Activated CD4-positive, alpha-beta memory T cell treated with anti-CD3 and anti-CD28 coated beads, Interleukin-2, amount 10 ng/mL, durations not matched to agents 7 days and 5 days (primary cell): Measurements from ENCODE around the gene CNGA3. TPM values are rescaled to one million over a fixed set of nuclear protein-coding genes. Genes with fewer than 3 reads are reported as not detected.

Experiments
- CTCF ChIA-PET: fragments of 350-600 bp; sonication (Branson Sonifier 250); formaldehyde crosslinking; loops from one replicate; lab custom pipeline; 2021; ENCODE audit warnings: antibody characterized with exemption, inconsistent platforms; lab: Charles Lee
- POLR2A ChIA-PET: fragments of 350-600 bp; sonication (Branson Sonifier 250); formaldehyde crosslinking; loops from one replicate; lab custom pipeline; 2021; ENCODE audit warnings: antibody characterized with exemption; lab: Charles Lee
- DNase-seq: peaks from one replicate; pipeline ENCODE4 v3.0.0-alpha.2; 2020
- H3K27ac Mint-ChIP-seq: one replicate; pipeline ENCODE4 v1.8.0; 2021; ENCODE audit warnings: mild to moderate bottlenecking, mixed read lengths
- H3K27me3 Mint-ChIP-seq: one replicate; pipeline ENCODE4 v1.8.0; 2021; ENCODE audit warnings: mixed read lengths
- H3K36me3 Mint-ChIP-seq: one replicate; pipeline ENCODE4 v1.8.0; 2021; ENCODE audit warnings: low read depth, mixed read lengths
- H3K4me1 Mint-ChIP-seq: one replicate; pipeline ENCODE4 v1.8.0; 2021; ENCODE audit warnings: mixed read lengths
- H3K4me3 Mint-ChIP-seq: one replicate; pipeline ENCODE4 v1.8.0; 2021; ENCODE audit warnings: mild to moderate bottlenecking, mixed read lengths
- H3K9me3 Mint-ChIP-seq: one replicate; pipeline ENCODE4 v1.8.0; 2021; ENCODE audit warnings: mixed read lengths
- total RNA-seq, 2 experiments: library from RNA; stranded (reverse); gene quantifications; one replicate each; pipeline ENCODE4 v1.2.3, GENCODE V29; 2021

CNGA3 gene
- total RNA-seq, 2 experiments from 2014 or later = not detected

GRCh38 chr2:98341241-98341640 lies 5.0 kb upstream of the CNGA3 start:
- peaks cover 2% of the 10 kb centered on the region for H3K4me1 Mint-ChIP-seq
- H3K36me3 Mint-ChIP-seq = peaks cover 5% of the 10 kb centered on the region
- peaks cover 40% of the 10 kb centered on the region for H3K27me3 Mint-ChIP-seq
- no peaks in the 10 kb centered on the region for H3K9me3 Mint-ChIP-seq
- no peak overlapping the region for H3K27ac Mint-ChIP-seq
- H3K4me3 Mint-ChIP-seq = no peak overlapping the region
- CTCF ChIA-PET = no interaction called here
- POLR2A ChIA-PET = no interaction called here
- DNase-seq = no peak

DNA sequence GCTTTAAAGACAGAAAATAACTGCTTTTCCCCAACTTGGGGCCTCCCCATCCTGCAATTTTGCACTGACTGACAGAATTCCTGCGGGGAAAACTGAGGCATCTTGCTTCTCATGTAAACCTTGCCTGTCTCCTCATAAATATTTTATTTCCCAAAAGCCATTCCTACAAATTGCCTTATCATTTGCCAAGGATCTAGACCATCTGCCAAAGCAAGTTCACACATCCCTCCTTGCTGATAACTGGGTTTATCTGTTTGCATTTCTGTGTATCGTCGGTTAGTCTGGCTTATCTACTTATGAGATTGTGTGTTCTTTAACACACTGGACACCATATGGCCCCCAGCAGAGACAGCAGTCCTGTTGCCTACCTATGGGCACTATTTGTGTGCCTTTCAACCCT lies 3.0 kb upstream of the CNGA3 start:
- Mint-ChIP-seq H3K4me1 (peaks cover 5% of the 10 kb centered on the region), H3K27ac (no peak overlapping the region), H3K36me3 (peaks cover 6% of the 10 kb centered on the region), H3K9me3 (no peaks in the 10 kb centered on the region), H3K4me3 (no peak overlapping the region), H3K27me3 (peaks cover 51% of the 10 kb centered on the region)
- ChIA-PET POLR2A (no interaction called here), CTCF (no interaction called here)
- no peak for DNase-seq

- Mint-ChIP-seq H3K27ac (no peak overlapping the region), H3K4me1 (peaks cover 5% of the 10 kb centered on the region), H3K4me3 (no peak overlapping the region), H3K27me3 (peaks cover 75% of the 10 kb centered on the region), H3K9me3 (no peaks in the 10 kb centered on the region), H3K36me3 (peaks cover 6% of the 10 kb centered on the region)
- ChIA-PET POLR2A (no interaction called here), CTCF (no interaction called here)
- no peak for DNase-seq
These were observed 1.2 kb downstream of the CNGA3 start for GRCh38 chr2:98347298-98348065.

DNA sequence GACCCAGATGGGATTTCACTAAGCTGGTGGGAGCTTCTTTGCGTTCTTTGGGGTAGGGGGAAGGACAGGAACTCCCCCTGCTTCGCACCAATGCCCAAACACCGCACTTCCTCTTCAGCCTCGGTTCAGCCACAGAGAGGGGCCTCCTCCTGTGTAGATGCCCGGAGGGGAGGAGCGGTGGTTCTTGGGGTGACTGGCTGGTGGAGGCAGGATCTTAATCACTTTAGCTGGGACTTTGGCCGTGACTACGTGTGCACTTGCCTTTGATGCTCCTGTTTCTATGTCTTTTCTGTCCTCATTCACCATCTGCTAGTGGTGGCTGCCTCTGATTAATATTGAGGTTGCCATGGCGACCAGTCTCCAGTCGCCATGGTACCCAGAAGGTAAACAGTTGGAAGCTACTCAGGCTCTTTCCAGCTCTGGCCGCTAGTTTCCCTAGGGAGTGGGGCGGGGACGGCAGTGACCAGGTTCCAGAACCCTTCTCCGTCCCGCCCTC lies 1.9 kb downstream of the CNGA3 start:
- DNase-seq = no peak
- Mint-ChIP-seq H3K36me3 (peaks cover 6% of the 10 kb centered on the region), H3K9me3 (no peaks in the 10 kb centered on the region), H3K4me1 (peaks cover 5% of the 10 kb centered on the region), H3K4me3 (no peak overlapping the region), H3K27ac (no peak overlapping the region), H3K27me3 (peaks cover 74% of the 10 kb centered on the region)
- POLR2A ChIA-PET = no interaction called here
- CTCF ChIA-PET = no interaction called here

GRCh38 chr2:98350411-98350810 lies 4.2 kb downstream of the CNGA3 start:
- peaks cover 5% of the 10 kb centered on the region for H3K4me1 Mint-ChIP-seq
- H3K9me3 Mint-ChIP-seq = no peaks in the 10 kb centered on the region
- peaks cover 6% of the 10 kb centered on the region for H3K36me3 Mint-ChIP-seq
- CTCF ChIA-PET = interaction anchor here (1.1 kb wide), 1 partner anchor 81 kb away, joined by 4 read pairs; no protein-coding TSS in a partner anchor
- H3K27ac Mint-ChIP-seq = no peak overlapping the region
- no peak overlapping the region for H3K4me3 Mint-ChIP-seq
- POLR2A ChIA-PET = no interaction called here
- H3K27me3 Mint-ChIP-seq = peaks cover 64% of the 10 kb centered on the region
- no peak for DNase-seq

GRCh38 chr2:98355881-98356280 lies 9.6 kb downstream of the CNGA3 start:
- CTCF ChIA-PET = no interaction called here
- H3K36me3 Mint-ChIP-seq = no peaks in the 10 kb centered on the region
- POLR2A ChIA-PET = no interaction called here
- no peak overlapping the region for H3K4me3 Mint-ChIP-seq
- no peak overlapping the region for H3K27ac Mint-ChIP-seq
- no peak for DNase-seq
- no peaks in the 10 kb centered on the region for H3K9me3 Mint-ChIP-seq
- no peaks in the 10 kb centered on the region for H3K4me1 Mint-ChIP-seq
- H3K27me3 Mint-ChIP-seq = peaks cover 27% of the 10 kb centered on the region

DNA sequence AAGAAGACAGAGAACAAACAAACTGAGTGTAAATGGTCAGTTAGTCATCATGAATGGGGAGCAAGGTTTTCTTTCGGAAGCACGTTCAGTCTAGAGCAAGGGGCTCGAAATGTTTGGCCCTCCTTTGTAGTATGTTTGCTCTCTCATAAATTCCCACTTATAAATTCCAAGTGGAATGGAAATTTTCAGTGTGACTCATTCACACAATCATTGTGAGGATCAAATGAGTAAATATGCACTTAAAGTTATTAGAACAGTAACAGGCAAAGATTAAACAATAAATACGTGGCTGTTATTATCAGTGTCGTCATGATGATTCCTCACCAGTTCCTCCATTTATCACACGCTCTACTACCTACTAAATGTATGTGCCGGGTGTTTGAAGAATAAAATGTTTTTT lies 10.5 kb downstream of the CNGA3 start:
- Mint-ChIP-seq H3K27me3 (peaks cover 21% of the 10 kb centered on the region), H3K4me3 (no peak overlapping the region), H3K36me3 (no peaks in the 10 kb centered on the region), H3K9me3 (no peaks in the 10 kb centered on the region), H3K4me1 (no peaks in the 10 kb centered on the region), H3K27ac (no peak overlapping the region)
- POLR2A ChIA-PET = no interaction called here
- CTCF ChIA-PET = no interaction called here
- DNase-seq = no peak

GRCh38 chr2:98357849-98358248 lies 11.6 kb downstream of the CNGA3 start:
- H3K4me3 Mint-ChIP-seq = no peak overlapping the region
- DNase-seq = no peak
- peaks cover 17% of the 10 kb centered on the region for H3K27me3 Mint-ChIP-seq
- no peak overlapping the region for H3K27ac Mint-ChIP-seq
- no peaks in the 10 kb centered on the region for H3K4me1 Mint-ChIP-seq
- no peaks in the 10 kb centered on the region for H3K36me3 Mint-ChIP-seq
- ChIA-PET CTCF (interaction anchor here (1.3 kb wide), 1 partner anchor 27 kb away, joined by 3 read pairs; no protein-coding TSS in a partner anchor), POLR2A (no interaction called here)
- H3K9me3 Mint-ChIP-seq = no peaks in the 10 kb centered on the region

GRCh38 chr2:98359986-98360385 lies 13.7 kb downstream of the CNGA3 start:
- Mint-ChIP-seq H3K4me3 (no peak overlapping the region), H3K27me3 (peaks cover 24% of the 10 kb centered on the region), H3K4me1 (no peaks in the 10 kb centered on the region), H3K36me3 (no peaks in the 10 kb centered on the region), H3K27ac (no peak overlapping the region), H3K9me3 (no peaks in the 10 kb centered on the region)
- DNase-seq = no peak
- CTCF ChIA-PET = no interaction called here
- POLR2A ChIA-PET = no interaction called here

GRCh38 chr2:98367721-98368120 lies 21.5 kb downstream of the CNGA3 start:
- Mint-ChIP-seq H3K27me3 (peaks cover 18% of the 10 kb centered on the region), H3K4me1 (no peaks in the 10 kb centered on the region), H3K4me3 (no peak overlapping the region), H3K9me3 (peaks cover 9% of the 10 kb centered on the region), H3K27ac (no peak overlapping the region), H3K36me3 (no peaks in the 10 kb centered on the region)
- DNase-seq = no peak
- CTCF ChIA-PET = interaction anchor here (0.7 kb wide), 1 partner anchor 61 kb away, joined by 7 read pairs; no protein-coding TSS in a partner anchor
- POLR2A ChIA-PET = no interaction called here

GRCh38 chr2:98369710-98370239 lies 23.5 kb downstream of the CNGA3 start:
- no peak overlapping the region for H3K4me3 Mint-ChIP-seq
- ChIA-PET CTCF (no interaction called here), POLR2A (no interaction called here)
- H3K27ac Mint-ChIP-seq = no peak overlapping the region
- peaks cover 9% of the 10 kb centered on the region for H3K9me3 Mint-ChIP-seq
- peaks cover 14% of the 10 kb centered on the region for H3K27me3 Mint-ChIP-seq
- H3K4me1 Mint-ChIP-seq = no peaks in the 10 kb centered on the region
- H3K36me3 Mint-ChIP-seq = no peaks in the 10 kb centered on the region
- DNase-seq = no peak

- Mint-ChIP-seq H3K4me3 (no peak overlapping the region), H3K36me3 (no peaks in the 10 kb centered on the region), H3K9me3 (peaks cover 9% of the 10 kb centered on the region), H3K4me1 (no peaks in the 10 kb centered on the region), H3K27me3 (peaks cover 25% of the 10 kb centered on the region), H3K27ac (no peak overlapping the region)
- no peak for DNase-seq
- ChIA-PET POLR2A (no interaction called here), CTCF (no interaction called here)
These were observed 25.9 kb downstream of the CNGA3 start for GRCh38 chr2:98372121-98372520.

DNA sequence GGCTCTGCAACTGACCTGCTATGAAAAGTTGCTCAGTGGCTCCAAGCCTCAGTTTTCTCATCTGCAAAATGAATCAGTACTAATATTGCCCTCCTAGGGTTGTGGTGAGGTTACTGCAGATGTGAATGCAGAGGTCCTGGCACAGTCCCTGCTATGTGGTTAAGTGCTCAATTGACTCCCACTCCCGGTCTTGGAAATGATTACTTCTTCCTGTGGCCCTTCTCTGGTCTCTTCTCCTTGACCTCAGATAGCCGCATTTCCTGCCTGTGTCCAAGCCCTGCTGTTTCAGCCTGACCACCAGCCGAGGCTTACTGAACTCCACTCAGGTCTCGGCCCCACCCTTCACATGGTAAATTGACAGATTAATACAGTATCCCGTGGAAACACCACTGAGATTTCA lies 26.3 kb downstream of the CNGA3 start:
- Mint-ChIP-seq H3K36me3 (no peaks in the 10 kb centered on the region), H3K9me3 (peaks cover 8% of the 10 kb centered on the region), H3K27me3 (peaks cover 26% of the 10 kb centered on the region), H3K4me3 (no peak overlapping the region), H3K4me1 (no peaks in the 10 kb centered on the region), H3K27ac (no peak overlapping the region)
- ChIA-PET CTCF (no interaction called here), POLR2A (no interaction called here)
- no peak for DNase-seq
